Calu3 (cell line): ENCODE results near the gene PRKRIP1. TPM values are rescaled to one million over a fixed set of nuclear protein-coding genes. Genes with fewer than 3 reads are reported as not detected.

Experiments used
- BruUV-seq: library from RNA; stranded (reverse); fragments of 400-500 nt; replicated peaks from 2 replicates; lab custom pipeline; 2021; lab: Mats Ljungman, UMichigan
- CTCF ChIA-PET: fragments of 300-600 bp; sonication (Branson Sonifier 250); formaldehyde crosslinking; loops from one replicate; lab custom pipeline; 2022; ENCODE audit warnings: antibody characterized with exemption; lab: Charles Lee
- DNase-seq: peaks from one replicate; pipeline ENCODE4 v3.0.0; 2022
- H3K27ac Mint-ChIP-seq: one replicate; pipeline ENCODE4 v1.8.0; 2022; ENCODE audit warnings: mixed read lengths; ENCODE audit not compliant: unreplicated experiment
- H3K27me3 Mint-ChIP-seq: one replicate; pipeline ENCODE4 v1.8.0; 2022; ENCODE audit warnings: mixed read lengths; ENCODE audit not compliant: unreplicated experiment
- H3K36me3 Mint-ChIP-seq: one replicate; pipeline ENCODE4 v1.8.0; 2022; ENCODE audit warnings: mild to moderate bottlenecking, moderate library complexity, mixed read lengths; ENCODE audit not compliant: insufficient read depth, unreplicated experiment
- H3K4me1 Mint-ChIP-seq: one replicate; pipeline ENCODE4 v1.8.0; 2022; ENCODE audit warnings: mild to moderate bottlenecking, low read depth, mixed read lengths; ENCODE audit not compliant: unreplicated experiment
- H3K4me3 Mint-ChIP-seq: one replicate; pipeline ENCODE4 v1.8.0; 2022; ENCODE audit warnings: mild to moderate bottlenecking, low read depth, moderate library complexity, mixed read lengths; ENCODE audit not compliant: unreplicated experiment
- H3K9me3 Mint-ChIP-seq: one replicate; pipeline ENCODE4 v1.8.0; 2022; ENCODE audit warnings: low read depth, mixed read lengths; ENCODE audit not compliant: unreplicated experiment
- CTCF ChIP-seq: fragments of 200-600 bp; IDR thresholded peaks from one replicate; pipeline ENCODE4 v1.8.0; 2022; ENCODE audit warnings: antibody characterized with exemption; ENCODE audit not compliant: unreplicated experiment
- intact Hi-C: fragments of 100-400 bp; cut with micrococcal nuclease; formaldehyde crosslinking; loops from one replicate; pipeline ENCODE4 v1.10.0; 2022; ENCODE audit not compliant: unreplicated experiment
- total RNA-seq: library from RNA; stranded (reverse); gene quantifications from 2 replicates; pipeline ENCODE4 v1.2.3, GENCODE V29; 2022

Gene PRKRIP1
- total RNA-seq, 1 experiment from 2014 or later: 20.2 TPM

- Mint-ChIP-seq H3K36me3 (peaks cover 30% of the 10 kb centered on the region), H3K4me1 (no peaks in the 10 kb centered on the region), H3K27me3 (no peaks in the 10 kb centered on the region), H3K4me3 (no peak overlapping the region), H3K9me3 (no peaks in the 10 kb centered on the region), H3K27ac (no peak overlapping the region)
- DNase-seq: no peak
- CTCF ChIA-PET: no interaction called here
- BruUV-seq: no TSS peak
- no peak for TF ChIP-seq CTCF
- intact Hi-C loops: no loop called here
These were observed 17.4 kb downstream of the PRKRIP1 start for GRCh38 chr7:102413611-102414010.

- no peaks in the 10 kb centered on the region for H3K4me1 Mint-ChIP-seq
- H3K9me3 Mint-ChIP-seq: no peaks in the 10 kb centered on the region
- H3K27ac Mint-ChIP-seq: no peak overlapping the region
- CTCF ChIA-PET: no interaction called here
- H3K36me3 Mint-ChIP-seq: peaks cover 22% of the 10 kb centered on the region
- intact Hi-C loops: no loop called here
- no peak overlapping the region for H3K4me3 Mint-ChIP-seq
- no TSS peak for BruUV-seq
- TF ChIP-seq CTCF: no peak
- no peaks in the 10 kb centered on the region for H3K27me3 Mint-ChIP-seq
- DNase-seq: no peak
These were observed 19.6 kb downstream of the PRKRIP1 start for GRCh38 chr7:102415685-102416225.

- no peak for DNase-seq
- Mint-ChIP-seq H3K4me3 (no peak overlapping the region), H3K36me3 (peaks cover 22% of the 10 kb centered on the region), H3K27me3 (no peaks in the 10 kb centered on the region), H3K4me1 (no peaks in the 10 kb centered on the region), H3K9me3 (no peaks in the 10 kb centered on the region), H3K27ac (no peak overlapping the region)
- CTCF ChIA-PET: interaction anchor here (1.0 kb wide), 1 partner anchor 19 kb away, joined by 5 read pairs; no protein-coding TSS in a partner anchor
- intact Hi-C loops: no loop called here
- BruUV-seq: no TSS peak
- TF ChIP-seq CTCF: no peak
These were observed 20.2 kb downstream of the PRKRIP1 start for GRCh38 chr7:102416406-102416805.

GRCh38 chr7:102417105-102417504 is 20.9 kb downstream of the PRKRIP1 start:
- Mint-ChIP-seq H3K36me3 (peaks cover 22% of the 10 kb centered on the region), H3K4me3 (no peak overlapping the region), H3K27ac (no peak overlapping the region), H3K27me3 (no peaks in the 10 kb centered on the region), H3K9me3 (no peaks in the 10 kb centered on the region), H3K4me1 (no peaks in the 10 kb centered on the region)
- no peak for TF ChIP-seq CTCF
- intact Hi-C loops: no loop called here
- BruUV-seq: no TSS peak
- CTCF ChIA-PET: interaction anchor here (1.0 kb wide), 1 partner anchor 18 kb away, joined by 5 read pairs; no protein-coding TSS in a partner anchor
- DNase-seq: no peak
